Stimulated activated CD4-positive, alpha-beta T cell treated with anti-CD3 and anti-CD28 coated beads, Interleukin-15, amount 100 ng/mL, for 1 hour (primary cell): ENCODE data around the gene CA7.

Experiments used
- DNase-seq, 2 donors: peaks; one replicate each; pipeline ENCODE4 v3.0.0-alpha.2; 2020; ENCODE audit warnings: low read depth in 1 of 2, low spot score in 1 of 2

The CA7 gene

DNA sequence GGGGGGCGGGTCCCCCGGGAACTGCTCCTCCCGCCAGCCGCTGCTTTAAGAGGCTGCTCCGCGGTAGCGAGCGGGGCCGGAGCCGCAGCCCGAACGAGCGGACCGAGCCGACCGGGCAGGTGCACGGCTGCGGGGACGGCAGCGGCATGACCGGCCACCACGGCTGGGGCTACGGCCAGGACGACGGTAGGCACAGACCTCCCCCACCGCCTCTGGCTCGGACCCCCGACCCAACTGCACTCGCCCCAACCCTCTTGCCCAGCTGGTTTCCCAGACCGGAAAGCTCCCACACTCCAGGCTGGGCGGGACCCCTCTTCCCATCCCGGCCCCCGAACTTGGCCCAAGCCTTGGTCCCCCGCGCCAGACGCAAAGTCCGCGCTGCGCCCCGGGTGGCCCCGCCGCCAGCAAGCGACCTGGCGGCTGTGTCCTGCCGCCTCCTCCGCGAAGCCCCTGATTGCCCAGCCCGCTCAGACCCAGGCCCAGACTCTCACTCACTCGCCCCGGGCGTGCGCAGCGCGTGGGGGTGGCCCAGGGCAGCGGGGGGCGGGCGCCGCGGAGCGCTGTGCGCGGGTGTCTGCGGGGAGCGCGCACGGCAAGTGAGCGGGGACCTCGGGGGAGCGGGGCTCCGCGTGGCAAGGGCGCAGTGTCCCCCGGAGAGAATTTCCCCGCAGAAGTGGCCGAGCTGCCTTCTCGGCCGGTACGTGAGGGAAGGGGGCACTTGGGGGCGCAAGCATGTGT lies at the start of gene CA7:
Gene CA7, plus strand, starts transcription at position 73 of the 738 bp plus-strand sequence. Its CDS starts 74 bp downstream, at position 147.
- DNase-seq, result no peak

DNA sequence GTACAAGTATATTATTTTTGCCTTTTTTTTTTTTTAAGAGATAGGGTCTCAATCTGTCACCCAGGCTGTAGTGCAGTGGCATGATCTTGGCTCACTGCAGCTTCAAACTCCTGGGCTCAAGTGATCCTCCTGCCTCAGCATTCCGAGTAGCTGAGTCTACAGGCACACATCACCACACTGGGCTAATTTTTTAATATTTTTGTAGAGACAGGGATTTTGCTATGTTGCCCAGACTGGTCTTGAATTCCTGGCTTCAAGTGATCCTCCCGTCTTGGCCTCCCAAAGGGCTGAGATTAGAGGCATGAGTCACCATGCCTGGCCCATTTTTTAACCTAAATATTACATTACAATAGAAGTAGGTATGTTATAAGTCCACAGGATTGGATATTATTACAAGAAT lies 46.1 kb upstream of the CA7 start:
- DNase-seq, result no peak

- no peak for DNase-seq
These were observed 43.4 kb upstream of the CA7 start for GRCh38 chr16:66800856-66801255.

- no peak for DNase-seq
These were observed 42.7 kb upstream of the CA7 start, which contains the start of gene TERB1 for GRCh38 chr16:66801320-66802105. TERB1 (minus strand) TSS chr16:66801584; CDS start chr16:66796798, 4,786 bp downstream.

DNA sequence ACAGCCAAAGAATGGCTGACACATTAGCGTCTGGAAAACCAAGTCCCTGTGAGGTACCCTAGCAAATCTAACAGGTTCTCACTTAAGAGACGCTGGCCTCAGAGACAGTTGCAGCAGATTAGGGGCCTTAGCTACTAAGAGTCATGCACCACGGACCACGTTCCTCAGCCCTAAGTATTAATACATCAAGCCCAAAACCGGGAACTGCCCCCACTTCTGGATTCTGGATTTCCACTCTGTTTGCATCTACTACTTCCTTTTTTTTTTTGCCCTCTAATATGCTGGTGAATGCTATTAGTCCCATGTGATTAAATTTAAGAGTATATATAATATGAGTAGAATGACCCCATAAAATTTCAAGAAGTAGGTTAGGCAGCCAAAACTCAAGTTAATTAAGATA lies 42.1 kb upstream of the CA7 start:
- no peak for DNase-seq

DNA sequence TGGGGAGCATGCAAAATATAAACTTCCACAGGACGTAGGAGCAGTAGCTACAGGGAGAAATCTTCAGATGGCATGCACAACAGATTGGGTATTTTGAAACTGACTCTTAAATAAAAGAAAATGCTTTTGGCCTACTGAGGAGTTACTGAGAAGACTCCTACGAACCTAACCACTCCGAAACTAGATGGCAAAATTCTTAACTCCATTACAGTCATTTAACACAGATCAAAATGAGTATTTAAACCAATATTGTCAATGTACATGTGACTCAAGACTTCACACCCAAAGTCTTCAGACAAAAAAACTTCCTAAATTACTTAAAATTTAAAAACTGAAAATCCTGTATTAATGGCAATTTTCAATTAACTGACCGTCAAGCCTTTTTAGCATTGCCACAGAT lies 34.4 kb upstream of the CA7 start:
- no peak for DNase-seq

- DNase-seq, result no peak
These were observed 33.8 kb upstream of the CA7 start for GRCh38 chr16:66810391-66810790.

DNA sequence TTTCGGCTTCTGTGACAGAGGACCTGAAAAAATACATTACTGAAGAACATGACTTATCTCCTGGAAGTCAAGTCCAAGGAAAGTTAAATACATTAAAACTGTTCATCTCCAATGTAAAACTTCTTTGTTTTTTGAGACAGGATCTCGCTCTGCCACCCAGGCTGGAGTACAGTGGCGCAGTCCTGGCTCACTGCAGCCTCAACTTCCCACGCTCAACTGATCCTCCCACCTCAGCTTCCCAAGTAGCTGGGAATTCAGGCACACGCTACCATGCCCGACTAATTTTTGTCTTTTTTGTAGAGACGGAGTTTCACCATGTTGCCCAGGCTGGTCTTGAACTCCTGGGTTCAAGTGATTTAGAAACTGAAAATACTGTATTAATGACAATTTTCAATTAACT lies 33.2 kb upstream of the CA7 start:
- no peak for DNase-seq

GRCh38 chr16:66814734-66815133 lies 29.5 kb upstream of the CA7 start:
- no peak for DNase-seq

DNA sequence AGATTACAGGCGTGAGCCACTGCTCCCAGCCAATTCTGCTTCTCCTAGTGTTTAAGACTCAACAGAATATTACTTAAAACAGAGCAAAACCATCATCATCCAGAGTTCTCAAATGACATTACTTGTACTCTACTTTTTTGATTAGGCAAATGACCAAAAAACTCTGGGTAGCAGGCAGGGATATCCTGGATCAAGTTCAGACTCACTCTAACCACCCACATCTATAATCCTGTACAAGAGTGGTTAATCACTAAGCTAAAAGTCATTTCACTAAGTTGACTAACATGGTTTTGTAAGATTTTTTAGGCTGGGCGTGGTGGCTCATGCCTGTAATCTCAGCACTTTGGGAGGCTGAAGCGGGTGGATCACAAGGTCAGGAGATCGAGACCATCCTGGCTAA lies 20.2 kb upstream of the CA7 start:
- no peak for DNase-seq

DNA sequence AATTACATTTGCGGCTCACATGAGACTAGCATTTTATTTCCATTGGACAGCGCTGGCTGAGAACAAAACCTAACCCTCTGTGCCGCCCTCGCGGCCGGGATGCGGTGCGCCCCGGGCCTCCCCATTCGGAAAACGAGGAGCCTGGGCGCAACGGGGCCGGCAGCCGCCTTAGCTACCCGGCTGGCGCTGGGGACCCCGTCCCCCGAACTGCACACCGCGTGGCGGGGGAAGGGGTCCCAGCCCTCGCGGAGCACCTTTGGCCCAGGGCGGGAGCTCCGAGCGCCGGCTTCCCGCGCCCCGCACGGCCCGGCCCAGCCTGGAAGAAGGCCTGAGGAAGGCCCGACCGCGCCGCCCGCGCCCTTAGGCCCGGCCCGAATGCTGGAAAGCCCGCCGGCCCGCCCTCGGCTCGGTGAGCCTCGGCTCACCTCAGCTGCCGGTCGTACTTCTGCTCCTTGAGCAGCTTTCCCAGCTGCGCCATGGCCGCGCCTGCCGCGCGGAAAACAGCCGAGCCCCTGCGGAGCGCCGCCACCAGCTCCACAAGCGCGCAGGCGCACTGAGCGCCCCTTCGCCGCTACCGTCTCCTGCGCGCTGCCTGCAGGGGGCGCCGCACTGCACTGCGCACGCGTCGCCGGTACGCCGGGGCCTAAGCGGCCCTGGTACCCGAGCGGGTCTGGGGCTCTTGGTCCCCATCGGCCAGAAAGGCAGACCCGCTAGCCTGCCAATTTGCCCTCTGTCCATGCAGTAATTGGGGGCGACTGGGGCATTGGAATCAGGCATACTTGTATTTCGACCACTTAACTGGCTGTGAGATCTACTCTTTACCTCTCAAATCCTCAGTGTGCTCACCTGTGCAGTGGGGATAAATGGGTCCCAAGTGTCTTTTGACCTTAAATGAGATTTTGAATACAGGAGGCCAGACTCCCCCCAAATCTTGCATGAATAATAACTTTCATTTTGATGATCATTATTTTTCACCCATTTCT lies 13.5 kb upstream of the CA7 start, which contains the start of gene NAE1:
Gene NAE1, minus strand, starts transcription at position 555 of the 983 bp plus-strand sequence. Its CDS starts 77 bp downstream, at position 478.
- DNase-seq, result peak; percentile 85 to 88

DNA sequence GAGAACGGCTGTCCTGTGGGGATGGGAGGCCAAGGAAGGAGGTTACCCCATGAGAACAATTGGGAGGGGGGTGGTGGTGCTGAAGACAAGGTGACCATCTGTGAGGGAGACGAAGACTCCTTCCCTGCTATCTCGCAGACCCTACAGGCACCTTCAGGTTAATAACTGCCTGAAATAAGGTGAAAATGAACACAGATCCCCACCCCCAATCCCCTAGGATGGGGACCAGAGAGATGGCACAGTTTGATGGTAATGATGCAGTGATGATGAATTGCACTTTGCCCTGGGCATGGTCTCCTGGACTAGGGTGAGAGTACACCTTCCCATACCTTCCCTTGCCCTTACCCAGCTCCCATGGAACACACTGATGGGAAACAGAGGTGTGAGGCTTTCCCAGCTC lies 12.0 kb upstream of the CA7 start:
- no peak for DNase-seq

- no peak for DNase-seq
These were observed 11.4 kb upstream of the CA7 start for GRCh38 chr16:66832661-66833305.

DNA sequence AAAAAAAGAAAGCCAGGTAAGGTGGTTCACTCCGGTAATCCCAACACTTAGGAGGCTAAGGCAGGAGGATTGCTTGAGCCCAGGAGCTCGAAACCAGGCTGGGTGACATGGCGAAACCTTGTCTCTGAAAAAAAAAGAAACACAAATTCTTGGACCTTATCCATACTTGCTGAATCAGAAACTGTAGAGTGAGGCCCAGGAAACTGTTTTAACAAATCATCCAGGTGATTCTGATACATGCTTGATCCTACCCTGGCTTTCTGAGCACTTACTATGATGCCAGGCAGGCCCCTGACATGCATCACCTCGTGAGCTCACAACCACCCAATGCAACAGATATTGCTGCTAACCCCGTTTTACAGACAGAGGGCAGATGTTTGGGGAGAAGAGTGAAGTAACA lies 9.5 kb upstream of the CA7 start:
- DNase-seq, result no peak

GRCh38 chr16:66840883-66841282 lies 3.3 kb upstream of the CA7 start:
- no peak for DNase-seq

- DNase-seq, result no peak
These were observed 2.8 kb upstream of the CA7 start for GRCh38 chr16:66841366-66841765.

DNA sequence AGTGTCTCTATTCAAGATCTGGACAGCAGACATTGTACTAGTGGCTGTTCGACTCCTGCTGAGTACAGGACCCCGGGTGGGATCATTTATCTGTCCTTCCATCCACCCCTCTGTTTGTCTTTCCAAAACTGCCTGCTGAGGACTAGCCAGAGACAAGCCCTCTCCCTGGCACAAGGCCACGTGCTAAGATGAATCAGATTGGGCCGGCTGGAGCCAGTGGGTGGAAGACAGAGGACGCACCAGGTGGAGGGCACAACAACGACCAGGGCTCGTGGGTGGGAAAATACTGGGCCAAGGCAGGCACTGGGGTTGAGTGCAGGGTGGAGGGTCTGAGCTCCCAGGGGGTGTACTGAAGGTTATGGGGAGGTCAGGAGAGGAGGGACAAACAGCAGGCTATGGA lies 1.4 kb upstream of the CA7 start:
- DNase-seq, result no peak

DNA sequence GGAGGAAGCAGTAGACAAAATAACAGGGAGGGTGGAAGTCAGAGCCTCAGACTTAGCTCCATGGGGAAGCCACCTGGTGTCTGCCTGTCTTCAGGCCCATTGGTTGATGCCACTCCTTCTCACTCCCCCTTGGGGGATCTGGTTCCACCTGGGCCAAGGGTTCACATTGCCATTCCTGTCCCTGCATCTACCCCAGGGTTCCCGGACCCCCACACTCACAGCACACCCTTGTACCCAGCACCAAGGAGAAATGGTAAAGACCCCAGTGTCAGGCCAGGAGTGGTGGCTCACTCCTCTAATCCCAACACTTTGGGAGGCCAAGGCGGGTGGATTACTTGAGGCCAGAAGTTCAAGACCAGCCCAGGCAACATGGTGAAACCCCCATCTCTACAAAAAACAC lies 1.0 kb upstream of the CA7 start:
- no peak for DNase-seq

- no peak for DNase-seq
These were observed 239 bp upstream of the CA7 start for GRCh38 chr16:66844009-66844341.

DNA sequence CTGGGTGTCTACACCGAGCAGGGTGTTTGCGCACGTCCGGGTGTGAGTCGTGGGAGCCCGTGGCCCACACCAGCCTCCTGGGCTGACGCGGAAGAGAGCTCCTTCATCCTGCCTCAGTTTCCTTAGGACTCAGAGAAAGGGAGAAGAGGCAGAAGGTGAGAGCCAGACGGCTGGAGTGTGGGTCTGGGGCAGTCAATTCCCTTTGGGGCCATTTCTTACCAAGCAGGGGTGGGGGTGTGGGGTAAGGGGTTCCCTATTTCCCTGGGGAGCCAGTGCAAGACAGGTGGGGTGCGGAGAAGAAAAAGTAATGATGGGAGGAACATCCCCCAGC lies 831 bp downstream of the CA7 start:
- DNase-seq, result no peak

GRCh38 chr16:66845791-66846221 lies 1.6 kb downstream of the CA7 start:
- no peak for DNase-seq
